ENCODE data around the gene EIF3I.
A peak's percentile ranks its signal among the peaks of the same experiment; 100 is the strongest.

The EIF3I gene

DNA sequence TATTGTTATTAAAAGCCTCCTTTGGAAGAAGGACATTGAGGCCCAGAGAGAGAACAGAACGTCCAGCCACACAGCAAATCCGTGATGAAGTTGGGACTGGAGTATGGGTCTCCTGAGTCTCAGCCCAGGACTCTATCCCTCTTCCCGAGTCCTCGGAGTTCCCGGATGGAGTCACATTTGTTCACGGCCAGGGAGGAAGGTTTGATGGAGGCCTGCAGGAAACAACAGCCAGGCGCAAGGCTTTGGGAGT, 43.1 kb upstream of the EIF3I start (continued):
- TF ChIP-seq KLF17 (tag by site-specific recombination; IDR thresholded peaks at IDR 0.05) (no peak), ZNF366 (tag by site-specific recombination; conservative IDR thresholded peaks at IDR 0.05) (no peak), ZNF596 (tag by site-specific recombination; IDR thresholded peaks at IDR 0.05) (no peak), KLF16 (tag by site-specific recombination; IDR thresholded peaks at IDR 0.05) (no peak), ZNF140 (tag by site-specific recombination; IDR thresholded peaks at IDR 0.05) (no peak), ZNF202 (tag by site-specific recombination; IDR thresholded peaks at IDR 0.05; ENCODE audit: borderline replicate concordance) (no peak), ZNF571 (tag by site-specific recombination; IDR thresholded peaks at IDR 0.05) (no peak), ZNF645 (tag by site-specific recombination; IDR thresholded peaks at IDR 0.05) (no peak)

DNA sequence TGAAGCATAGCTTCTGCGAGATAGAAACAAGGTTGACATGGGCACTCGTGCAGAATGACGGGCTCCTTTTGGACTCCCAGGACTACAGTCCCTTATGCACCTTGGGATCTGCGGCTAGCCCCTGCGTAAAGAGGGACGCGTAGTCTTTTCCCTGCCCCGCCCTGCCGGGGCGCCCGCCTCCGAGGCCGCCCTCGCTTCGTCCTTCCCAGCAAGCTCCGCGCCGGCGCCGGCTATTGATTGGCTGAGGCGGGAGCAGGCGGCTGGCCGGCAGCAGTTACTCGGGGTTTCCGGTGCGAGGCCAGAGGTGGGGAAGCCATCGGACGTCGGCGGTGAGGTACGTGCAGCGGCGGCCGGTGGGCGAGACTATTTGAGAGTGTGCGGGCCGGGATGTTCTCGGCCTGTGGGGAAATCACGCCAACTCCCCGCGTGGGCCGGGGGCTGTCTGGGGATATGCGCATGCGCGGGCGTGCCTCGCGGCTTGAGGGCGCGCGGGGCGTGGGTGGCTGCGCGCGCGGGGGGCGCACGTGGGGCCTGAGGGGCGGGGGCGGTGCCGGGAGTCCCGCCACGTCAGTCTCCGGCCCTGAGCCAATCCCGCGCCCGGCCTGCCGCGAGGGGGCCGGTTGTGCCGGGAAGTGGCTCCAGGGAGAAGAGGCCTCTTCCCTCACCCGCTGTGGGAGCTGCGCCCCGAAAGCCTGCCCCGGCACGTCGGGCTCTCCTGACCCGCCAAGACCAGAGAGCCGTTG, 42.6 kb upstream of the EIF3I start, which contains the start of gene TXLNA:
TSS of gene TXLNA (plus strand) at position 233 of the 743 bp plus-strand sequence. CDS start 671 bp downstream, outside the sequence.
- peaks cover 6% of the 10 kb centered on the region; the same call in 1 of the 2 replicates for H3K4me1 ChIP-seq (ENCODE audit: control insufficient read depth, insufficient read depth, low read length)
- CTCF ChIA-PET, result interaction anchor here (0.7 to 1.6 kb wide), 6 partner anchors 15 to 185 kb away, joined by 3 to 5 read pairs (median 4); partner anchors contain the start of gene TMEM39B
- POLR2A ChIA-PET, result interaction anchor here (0.6 to 2.7 kb wide), 25 partner anchors 8 to 533 kb away, joined by 3 to 26 read pairs (median 5); partner anchors contain the start of genes BSDC1, CCDC28B, HDAC1 and IQCC
- peaks cover 17 to 44% of the 10 kb centered on the region in 2 experiments for H3K36me3 ChIP-seq (ENCODE audit: control insufficient read depth in 2 of 2, insufficient read depth in 1 of 2, low read length in 2 of 2)
- peak within 1 kb of the TSS; percentile 76 for H3K27ac ChIP-seq (ENCODE audit: extremely low read depth, low read depth, low read length)
- H3K9me3 ChIP-seq (ENCODE audit: control insufficient read depth, insufficient read depth, low read depth, low read length), result no peaks in the 10 kb centered on the region
- peak within 1 kb of the TSS; percentile 75 for H3K4me3 ChIP-seq (ENCODE audit: low read depth, low read length)
- peak; percentile 64; the same call in 1 of the 2 replicates for TF ChIP-seq ZBTB10 (tag by site-specific recombination; IDR thresholded peaks at IDR 0.05)
- peak; percentile 58; the same call in 1 of the 2 replicates for TF ChIP-seq ZNF324 (tag by site-specific recombination; IDR thresholded peaks at IDR 0.05)
- TF ChIP-seq ZNF473 (tag by site-specific recombination; IDR thresholded peaks at IDR 0.05), result no peak
- TF ChIP-seq IKZF3 (tag by site-specific recombination; IDR thresholded peaks at IDR 0.05), result peak; percentile 77
- TF ChIP-seq ZNF24 (tag by site-specific recombination; IDR thresholded peaks at IDR 0.05), result no peak
- TF ChIP-seq HOXC10 (CRISPR knock-in tag; IDR thresholded peaks at IDR 0.05), result no peak
- TF ChIP-seq ZNF501 (tag by site-specific recombination; IDR thresholded peaks at IDR 0.05), result peak; percentile 64; the same call in 1 of the 2 replicates
- TF ChIP-seq ZNF701 (tag by site-specific recombination; IDR thresholded peaks at IDR 0.05), result no peak
- peak; percentile 99 for TF ChIP-seq ZNF785 (tag by site-specific recombination; IDR thresholded peaks at IDR 0.05)
- TF ChIP-seq, protein P1, sequence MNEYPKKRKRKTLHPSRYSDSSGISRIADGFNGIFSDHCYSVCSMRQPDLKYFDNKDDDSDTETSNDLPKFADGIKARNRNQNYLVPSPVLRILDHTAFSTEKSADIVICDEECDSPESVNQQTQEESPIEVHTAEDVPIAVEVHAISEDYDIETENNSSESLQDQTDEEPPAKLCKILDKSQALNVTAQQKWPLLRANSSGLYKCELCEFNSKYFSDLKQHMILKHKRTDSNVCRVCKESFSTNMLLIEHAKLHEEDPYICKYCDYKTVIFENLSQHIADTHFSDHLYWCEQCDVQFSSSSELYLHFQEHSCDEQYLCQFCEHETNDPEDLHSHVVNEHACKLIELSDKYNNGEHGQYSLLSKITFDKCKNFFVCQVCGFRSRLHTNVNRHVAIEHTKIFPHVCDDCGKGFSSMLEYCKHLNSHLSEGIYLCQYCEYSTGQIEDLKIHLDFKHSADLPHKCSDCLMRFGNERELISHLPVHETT (tag by site-specific recombination; IDR thresholded peaks at IDR 0.05), result no peak
- no peak for TF ChIP-seq ZNF645 (tag by site-specific recombination; IDR thresholded peaks at IDR 0.05)
- no peak for TF ChIP-seq ZNF37A (tag by site-specific recombination; IDR thresholded peaks at IDR 0.05)
- TF ChIP-seq ZNF76 (tag by site-specific recombination; IDR thresholded peaks at IDR 0.05; ENCODE audit: borderline replicate concordance, low read depth), result peak; percentile 90
- no peak for TF ChIP-seq ZNF223 (tag by site-specific recombination; IDR thresholded peaks at IDR 0.05)
- TF ChIP-seq GLIS1 (tag by site-specific recombination; IDR thresholded peaks at IDR 0.05), result peak; percentile 59
- TF ChIP-seq MYNN (tag by site-specific recombination; IDR thresholded peaks at IDR 0.05; ENCODE audit: borderline replicate concordance), result no peak
- TF ChIP-seq, protein P2, sequence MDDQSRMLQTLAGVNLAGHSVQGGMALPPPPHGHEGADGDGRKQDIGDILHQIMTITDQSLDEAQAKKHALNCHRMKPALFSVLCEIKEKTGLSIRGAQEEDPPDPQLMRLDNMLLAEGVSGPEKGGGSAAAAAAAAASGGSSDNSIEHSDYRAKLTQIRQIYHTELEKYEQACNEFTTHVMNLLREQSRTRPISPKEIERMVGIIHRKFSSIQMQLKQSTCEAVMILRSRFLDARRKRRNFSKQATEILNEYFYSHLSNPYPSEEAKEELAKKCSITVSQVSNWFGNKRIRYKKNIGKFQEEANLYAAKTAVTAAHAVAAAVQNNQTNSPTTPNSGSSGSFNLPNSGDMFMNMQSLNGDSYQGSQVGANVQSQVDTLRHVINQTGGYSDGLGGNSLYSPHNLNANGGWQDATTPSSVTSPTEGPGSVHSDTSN (CRISPR knock-in tag; IDR thresholded peaks at IDR 0.05), result peak; percentile 93
- no peak for TF ChIP-seq ZNF626 (tag by site-specific recombination; IDR thresholded peaks at IDR 0.05)
- TF ChIP-seq ZNF610 (tag by site-specific recombination; IDR thresholded peaks at IDR 0.05; ENCODE audit: borderline replicate concordance), result no peak
- peak; percentile 67 for TF ChIP-seq ZBTB17 (tag by site-specific recombination; IDR thresholded peaks at IDR 0.05)
- 0 out of 2 replicates have a peak, but pooled peaks have one; percentile 52 for TF ChIP-seq ZNF843 (tag by site-specific recombination; IDR thresholded peaks at IDR 0.05)
- peak; percentile 34; the same call in 1 of the 2 replicates for TF ChIP-seq ZBTB7A (tag by site-specific recombination; IDR thresholded peaks at IDR 0.05; ENCODE audit: low read depth)

All from HEK293 (cell line).